ENCODE results near the gene NEURL1.
"Not testable (repeated sequence)": the region's sequence is repeated elsewhere in the genome, so short reads cannot be mapped to it uniquely, and the experiment has no call there.

The NEURL1 gene

DNA sequence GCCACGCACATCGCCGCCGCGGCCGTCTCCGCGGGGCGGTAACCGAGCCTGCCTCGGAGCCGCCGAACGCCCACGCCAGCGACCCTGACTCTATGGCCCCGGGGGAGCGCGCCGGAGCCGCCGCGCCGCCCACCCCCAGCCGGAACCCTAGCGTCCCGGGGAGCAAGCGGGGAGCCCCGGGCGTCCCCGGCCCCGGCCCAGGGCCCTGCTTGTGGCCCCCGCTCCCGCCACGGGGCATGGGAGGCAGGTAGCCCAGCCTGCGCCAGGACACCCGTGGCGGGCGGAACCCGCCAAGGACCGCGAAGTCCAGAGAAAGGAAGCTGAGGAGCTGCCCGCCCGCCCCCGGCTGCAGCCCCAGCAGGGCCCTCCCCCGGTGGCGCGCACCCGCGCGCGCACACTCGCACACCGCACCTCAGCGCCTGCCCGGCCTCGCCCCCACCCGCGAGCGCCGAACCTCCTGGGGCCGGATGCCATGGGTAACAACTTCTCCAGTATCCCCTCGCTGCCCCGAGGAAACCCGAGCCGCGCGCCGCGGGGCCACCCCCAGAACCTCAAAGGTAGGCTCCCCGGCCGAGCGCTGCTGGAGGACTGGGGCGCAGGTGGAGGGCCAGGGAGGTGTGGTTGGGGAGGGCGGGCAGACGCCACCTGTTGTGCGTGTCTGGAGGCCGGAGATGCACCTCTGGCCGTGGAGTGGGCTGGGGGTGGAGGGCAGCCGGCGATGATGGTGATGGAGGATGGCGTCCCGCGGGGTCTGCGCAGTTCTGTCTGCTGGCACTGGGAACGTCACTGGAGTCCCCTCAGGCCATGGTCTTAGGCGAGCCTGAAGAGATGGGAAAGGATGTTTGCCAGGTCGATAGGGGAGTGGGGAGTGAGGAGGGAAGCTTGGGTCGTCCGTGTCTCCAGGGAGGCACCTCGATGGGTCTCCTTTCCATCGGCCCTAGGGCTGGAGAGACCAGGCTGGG is 692 bp downstream of the NEURL1 start:
- DNase-seq (ENCODE audit: low read depth in 2 of 2) = no peak

DNA sequence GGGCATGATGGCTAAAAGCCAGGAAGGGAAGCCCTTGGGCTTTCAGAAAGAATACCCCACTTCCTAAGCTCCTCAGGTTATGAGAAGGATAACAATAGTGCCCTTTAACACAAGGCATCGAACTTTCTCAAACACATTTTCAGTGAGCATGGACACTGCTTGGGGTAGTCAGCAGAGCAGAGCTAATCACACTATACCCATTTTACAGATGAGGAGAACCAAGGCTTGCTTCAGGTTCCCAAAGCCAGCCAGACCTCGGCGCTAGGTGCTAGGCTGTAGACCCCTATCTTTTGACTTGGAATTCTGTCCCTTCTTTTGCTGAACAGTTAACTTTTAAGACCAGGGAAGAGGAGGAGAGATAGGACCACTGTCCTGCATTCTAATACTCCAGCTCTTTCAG is 1.8 kb downstream of the NEURL1 start:
- DNase-seq (ENCODE audit: low read depth in 2 of 2) = no peak

DNA sequence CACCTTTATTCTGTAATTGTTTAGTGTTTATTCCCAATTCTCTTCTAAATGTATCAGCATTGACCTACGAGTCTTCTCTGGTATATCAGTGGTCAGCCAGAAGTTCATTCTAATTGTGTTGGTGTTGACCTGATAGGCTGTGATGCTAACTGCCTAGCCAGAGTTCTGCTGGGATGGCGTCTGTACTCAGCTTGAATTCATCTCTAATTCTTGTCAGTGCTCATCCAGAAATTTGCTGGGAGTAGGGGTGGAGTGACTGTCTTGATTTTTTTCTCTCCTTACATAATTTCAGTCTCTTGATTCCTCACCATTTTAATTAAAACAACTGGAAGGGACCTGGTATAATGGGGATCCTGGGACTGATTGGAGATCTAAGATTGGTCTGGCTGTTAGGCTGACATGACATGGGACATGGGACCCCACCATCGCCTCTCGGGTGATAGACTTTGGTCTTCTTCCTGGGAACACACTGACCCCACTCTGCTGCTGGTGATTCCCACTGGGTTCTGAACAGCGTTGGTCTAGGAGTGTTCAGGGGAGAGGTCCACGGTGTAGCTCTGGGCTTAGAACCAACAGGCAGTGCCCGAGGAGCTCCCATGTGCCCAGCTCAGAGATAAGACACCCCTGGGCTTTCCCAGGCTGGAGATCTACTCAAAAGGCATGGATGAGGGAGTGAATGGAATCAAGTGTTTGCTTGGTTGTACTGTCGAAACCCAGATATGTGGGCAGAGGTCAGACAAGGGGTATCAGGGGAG is 3.8 kb downstream of the NEURL1 start:
- DNase-seq (ENCODE audit: low read depth in 2 of 2) = no peak

DNA sequence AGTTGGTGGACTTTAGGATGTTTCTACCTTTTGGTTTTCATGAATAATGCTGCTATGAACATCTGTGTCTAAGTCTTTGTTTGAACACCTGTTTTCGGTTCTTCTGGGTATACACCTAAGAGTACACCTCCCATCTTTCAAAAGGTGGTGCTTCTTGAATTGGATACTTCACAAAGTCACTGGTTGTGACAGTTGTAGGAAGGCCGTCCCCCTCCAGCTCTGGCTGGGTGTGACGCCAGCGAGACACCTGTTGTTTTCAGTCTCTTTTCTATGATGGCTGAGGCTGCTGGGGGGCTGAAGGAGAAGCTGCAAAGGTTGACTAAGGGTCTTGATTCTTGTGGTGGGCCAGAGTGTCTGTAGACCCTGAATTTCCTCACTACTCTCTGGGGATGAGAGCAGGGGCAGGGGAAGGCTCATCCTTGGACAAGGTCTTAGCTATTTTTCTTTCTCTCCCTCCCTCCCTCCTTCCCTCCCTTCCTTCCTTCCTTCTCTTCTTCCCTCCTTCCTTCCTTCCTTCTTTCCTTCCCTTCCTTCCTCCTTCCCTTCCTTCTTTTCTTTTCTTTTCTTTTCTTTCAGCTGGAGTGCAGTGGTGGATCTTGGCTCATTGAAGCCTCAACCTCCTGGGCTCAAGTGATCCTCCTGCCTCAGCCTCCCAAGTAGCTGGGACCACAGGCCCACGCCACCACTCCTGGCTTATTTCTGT is 5.6 kb downstream of the NEURL1 start:
- DNase-seq (ENCODE audit: low read depth in 2 of 2) = no peak

DNA sequence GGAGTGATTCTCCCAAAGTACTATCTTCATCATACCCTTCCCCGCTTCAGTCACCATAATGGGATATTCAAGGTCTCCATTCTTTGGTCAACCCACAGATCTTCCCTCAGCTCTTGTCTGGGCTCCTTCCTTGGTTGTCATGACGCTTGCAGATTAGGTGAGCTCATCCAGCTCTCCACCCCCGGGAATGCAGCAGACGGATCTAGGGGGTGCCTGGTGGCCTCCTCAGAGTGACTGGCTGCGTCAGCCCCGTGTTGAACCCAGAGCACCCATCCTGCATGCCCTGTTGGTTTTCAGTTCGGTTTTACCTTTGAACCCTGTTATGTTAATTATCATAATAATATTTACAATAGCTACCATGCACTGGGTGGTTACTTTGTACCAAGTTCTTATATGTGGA is 6.4 kb downstream of the NEURL1 start:
- no peak for DNase-seq (ENCODE audit: low read depth in 2 of 2)

DNA sequence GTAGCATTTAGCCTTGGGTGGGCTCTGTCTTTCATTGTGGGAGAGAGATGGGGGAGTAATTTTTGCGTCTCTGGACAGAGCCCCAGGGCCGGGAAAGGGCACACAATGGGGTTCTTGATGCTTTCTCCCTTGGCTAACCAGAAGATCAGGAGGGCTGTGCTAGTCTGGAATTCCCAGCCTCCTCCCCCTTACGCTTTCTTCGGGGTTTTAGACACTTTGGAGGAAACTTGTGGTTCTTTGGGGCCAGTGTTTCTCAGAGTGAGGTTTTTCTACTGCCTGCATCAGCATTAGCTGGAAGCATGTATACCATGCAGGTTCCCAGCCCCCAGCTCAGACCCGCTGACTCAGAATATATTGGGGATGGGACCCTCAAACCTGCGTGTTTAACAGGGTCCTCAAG is 7.0 kb downstream of the NEURL1 start:
- DNase-seq (ENCODE audit: low read depth in 2 of 2) = no peak

DNA sequence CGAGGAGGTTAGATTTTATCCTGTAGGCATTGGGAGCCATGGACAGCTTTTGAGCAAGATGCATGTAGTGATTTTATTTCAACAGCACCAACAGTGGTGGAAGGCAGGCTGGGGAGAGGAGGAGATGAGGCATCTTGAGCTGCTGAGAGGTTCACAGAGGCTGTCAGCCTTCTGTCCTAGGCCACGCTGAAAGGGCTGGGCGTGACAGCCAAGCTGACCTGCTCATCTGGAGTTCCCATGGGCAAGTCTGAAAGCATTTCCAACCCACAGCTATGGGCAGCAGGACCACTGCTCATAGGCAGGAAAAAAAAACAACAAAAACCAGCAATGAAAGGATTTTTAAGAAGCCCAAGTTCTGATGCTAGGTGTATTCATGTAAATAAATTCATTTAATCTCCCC is 7.7 kb downstream of the NEURL1 start:
- DNase-seq (ENCODE audit: low read depth in 2 of 2) = no peak

DNA sequence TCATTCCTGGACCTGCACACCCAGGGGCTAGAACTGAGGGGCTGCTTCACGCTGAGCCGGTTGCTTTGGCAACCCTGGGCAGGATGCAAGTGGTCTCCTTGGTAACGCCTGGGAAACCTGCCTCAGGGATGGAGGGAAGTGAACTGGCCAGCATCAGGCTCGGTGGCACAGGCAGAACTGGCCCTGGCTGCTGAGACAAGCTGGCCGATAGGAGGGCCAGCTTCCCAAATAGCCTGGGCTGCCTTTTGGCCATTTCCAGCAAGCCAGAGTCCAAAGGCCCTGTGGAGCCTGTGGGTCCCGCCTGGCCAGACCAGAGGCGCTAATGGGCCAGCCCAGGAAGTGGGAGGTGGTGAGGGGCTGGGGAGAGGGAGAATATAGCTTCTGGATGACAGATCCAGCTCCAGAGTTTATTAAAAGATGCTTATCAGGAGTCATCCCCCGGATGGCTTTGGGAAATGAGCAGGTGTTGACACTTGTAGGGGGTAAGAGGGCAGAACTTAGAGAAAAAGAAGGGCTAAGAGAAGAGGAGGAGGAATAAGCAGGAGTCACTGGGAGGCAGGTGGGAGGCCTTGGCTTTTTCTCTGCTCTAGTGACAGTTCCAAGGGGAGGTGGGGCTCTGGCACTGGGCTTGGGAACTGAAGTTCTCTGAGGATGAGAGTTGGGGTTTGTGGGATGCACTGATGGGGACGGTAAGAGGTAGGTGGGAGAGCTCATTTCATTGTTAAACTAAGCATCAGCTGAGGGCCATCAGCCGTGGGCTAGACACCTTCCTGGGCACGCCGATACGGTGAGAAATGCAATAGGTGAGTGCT is 9.6 kb downstream of the NEURL1 start:
- no peak for DNase-seq (ENCODE audit: low read depth in 2 of 2)

DNA sequence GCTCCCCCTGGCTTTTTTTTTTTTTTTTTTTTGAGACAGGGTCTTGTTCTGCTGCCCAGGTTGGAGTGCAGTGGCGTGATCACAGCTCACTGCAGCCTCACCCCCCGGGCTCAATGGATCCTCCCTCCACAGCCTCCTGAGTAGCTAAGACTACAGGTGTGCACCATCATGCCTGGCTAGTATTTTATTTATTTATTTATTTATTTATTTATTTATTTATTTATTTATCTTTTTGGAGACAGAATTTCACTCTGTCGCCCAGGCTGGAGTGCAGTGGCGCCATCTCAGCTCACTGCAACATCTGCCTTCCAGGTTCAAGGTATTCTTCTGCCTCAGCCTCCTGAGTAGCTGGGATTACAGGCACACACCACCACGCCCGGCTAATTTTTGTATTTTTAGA is 10.3 kb downstream of the NEURL1 start:
- not testable (repeated sequence) for DNase-seq (ENCODE audit: low read depth in 2 of 2)

DNA sequence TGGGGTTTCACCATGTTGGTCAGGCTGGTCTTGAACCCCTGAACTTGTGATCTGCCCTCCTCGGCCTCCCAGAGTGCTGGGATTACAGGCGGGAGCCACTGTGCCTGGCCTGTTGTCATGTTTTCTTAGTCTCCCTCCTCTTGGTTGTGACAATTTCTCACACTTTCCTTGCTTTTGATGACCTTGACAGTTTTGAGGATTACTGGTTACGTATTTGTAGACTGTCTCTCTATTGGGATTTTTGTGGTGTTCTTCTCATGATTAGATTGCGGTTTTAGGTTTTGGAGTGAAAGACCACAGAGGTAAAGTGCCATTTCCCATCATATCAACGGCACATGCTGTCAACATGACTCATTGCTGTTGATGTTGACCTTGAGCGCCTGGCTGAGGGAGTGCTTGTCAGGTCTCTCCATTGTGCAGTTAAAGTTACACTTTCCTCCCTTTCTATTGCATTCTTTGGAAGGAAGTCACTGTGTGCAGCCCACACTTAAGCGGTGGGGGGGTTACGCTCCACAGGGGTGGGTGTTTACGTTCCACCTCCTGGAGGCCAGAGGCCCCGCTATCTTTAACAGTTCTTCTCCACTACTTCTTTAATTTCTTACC is 10.8 kb downstream of the NEURL1 start:
- DNase-seq (ENCODE audit: low read depth in 2 of 2) = no peak

DNA sequence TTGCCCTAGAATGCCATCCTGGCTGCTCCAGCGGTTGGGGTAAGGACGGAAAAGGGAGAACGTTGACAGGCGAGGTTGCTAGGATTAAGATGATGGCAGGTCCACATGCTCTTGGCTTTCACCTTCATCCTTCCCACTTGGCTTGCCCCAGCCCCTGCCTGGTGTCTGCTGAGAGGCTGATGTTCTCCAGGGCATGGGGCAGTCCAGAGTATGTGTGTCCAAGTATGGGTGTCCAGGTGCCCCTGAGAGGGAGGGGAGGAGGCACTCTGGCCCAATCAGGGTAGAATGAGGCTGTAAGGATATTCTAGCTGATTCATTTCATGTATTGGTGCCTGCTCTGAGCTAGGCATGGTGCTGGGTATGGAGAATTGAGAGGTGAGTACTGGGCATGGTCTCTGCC is 12.6 kb downstream of the NEURL1 start:
- DNase-seq (ENCODE audit: low read depth in 2 of 2) = no peak

DNA sequence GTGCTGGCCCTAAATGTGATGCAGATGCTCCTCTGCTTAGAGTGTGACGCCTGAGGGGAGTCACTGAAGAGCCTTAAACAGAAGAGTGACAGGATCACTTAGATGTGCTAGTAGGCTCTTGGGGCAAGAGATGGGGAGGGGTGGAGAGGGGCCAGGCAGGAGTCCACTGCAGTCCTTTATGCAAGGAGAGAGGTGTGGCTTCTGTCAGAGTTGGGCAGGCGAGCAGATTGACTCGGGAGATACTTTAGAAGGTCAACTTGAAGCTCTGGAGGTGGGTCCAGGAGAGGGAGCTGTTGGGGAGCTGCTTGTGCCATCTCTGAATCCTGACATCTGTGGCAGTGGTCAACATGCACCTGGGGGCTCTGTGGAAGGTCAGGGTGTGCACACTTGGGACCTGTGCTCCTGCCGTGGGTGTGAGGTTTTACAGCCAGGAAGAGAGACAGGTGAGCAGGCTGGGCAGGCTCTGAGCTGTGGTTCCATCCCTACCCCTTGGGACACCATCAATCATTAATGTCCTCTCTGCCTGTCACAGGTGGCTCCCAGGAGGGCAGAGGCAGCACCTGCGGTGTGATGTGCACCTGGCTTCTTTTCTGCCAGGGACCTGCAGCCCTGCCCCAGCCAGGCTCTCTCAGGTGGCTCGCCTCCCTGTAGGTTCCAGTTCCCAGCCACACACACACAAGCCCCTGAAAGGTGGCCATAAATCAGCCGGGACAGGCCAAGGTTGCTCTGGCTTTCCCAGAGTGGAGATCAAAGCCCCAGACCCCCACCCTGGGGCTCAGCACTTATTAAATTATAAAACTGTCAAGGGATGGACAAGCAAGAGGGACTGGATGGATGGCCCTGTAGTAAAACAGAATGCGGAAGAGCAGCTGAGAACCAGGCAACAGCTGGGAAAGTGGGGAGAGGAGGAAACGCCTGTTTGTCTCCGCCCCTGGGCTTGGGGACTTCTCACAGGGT is 14.0 kb downstream of the NEURL1 start:
- no peak for DNase-seq (ENCODE audit: low read depth in 2 of 2)

DNA sequence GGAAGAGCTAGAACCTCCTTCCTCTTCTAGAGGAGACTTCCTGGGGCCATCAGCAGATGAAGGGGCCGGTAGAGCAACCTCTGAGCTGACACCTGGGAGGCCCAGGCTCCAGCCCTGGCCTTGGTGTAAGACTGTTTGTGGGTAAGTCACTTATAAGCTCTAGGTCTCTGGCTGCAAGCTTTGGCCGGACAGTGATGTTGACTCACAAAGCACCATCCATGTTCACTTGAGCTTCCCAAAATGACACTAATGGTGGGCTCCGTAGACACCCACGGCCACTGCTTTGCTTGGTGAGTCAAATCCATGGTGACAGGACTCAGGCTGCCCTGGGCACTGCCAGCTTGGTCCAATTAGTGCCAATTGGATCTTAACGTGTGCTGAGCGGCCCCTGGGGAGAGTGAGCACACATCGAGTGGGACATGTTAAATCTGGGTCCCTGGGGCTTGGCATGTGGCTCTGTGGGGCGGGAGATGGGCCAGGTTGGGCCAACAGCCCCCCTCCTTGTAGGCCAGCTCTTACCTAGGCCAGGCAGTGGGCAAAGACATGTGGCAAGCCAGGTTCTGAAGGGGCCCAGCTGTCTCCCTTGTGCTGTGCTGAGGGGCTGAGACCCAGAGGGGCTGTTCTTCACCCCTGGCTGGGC is 16.7 kb downstream of the NEURL1 start:
- no peak for DNase-seq (ENCODE audit: low read depth in 2 of 2)

DNA sequence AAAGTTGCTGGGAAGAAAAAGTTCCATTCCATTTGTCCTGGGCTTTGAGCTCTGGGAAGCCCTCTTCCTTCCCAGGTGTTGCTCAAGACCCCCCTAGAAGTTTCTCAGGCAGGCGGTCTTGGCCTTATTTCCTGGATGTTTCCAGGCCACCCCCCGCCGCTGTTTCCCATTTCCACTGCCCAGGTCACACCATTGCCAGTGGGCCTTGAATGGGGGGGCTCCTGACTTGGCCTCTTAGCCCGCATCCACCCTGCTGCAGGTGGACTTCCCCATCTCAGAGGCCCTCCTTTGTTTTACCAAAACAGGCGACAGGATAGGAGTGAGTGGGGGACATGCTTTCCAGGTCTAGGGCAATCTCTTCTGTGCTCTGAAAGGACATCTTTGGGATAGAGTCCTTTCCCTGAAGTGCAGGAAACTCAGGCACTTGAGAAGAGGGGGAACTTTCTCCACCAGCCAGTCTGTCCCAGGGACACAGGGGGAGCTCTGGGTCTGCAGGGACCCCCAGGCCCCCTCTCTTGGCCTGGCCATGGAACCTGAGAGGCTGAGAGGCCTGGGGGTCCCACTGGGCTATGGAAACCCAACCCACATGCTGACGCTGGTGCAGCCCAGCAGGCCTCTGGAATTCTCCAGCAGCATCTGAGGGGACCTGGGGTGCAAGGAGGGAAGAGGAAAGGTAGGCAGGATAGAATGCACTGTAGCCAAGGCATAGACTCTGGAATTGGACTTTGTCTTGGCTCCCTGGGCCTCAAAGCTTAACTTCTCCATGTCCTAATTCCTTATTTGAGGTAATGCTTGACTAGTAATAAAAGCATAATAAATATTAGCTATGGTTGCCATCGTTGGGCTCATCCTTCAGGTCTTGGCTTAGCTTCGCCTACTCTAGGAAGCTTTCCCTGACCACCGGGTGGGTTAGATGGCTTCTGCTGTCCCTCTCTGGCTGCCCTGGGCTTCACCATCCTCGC is 17.6 kb downstream of the NEURL1 start:
- DNase-seq (ENCODE audit: low read depth in 2 of 2) = no peak

DNA sequence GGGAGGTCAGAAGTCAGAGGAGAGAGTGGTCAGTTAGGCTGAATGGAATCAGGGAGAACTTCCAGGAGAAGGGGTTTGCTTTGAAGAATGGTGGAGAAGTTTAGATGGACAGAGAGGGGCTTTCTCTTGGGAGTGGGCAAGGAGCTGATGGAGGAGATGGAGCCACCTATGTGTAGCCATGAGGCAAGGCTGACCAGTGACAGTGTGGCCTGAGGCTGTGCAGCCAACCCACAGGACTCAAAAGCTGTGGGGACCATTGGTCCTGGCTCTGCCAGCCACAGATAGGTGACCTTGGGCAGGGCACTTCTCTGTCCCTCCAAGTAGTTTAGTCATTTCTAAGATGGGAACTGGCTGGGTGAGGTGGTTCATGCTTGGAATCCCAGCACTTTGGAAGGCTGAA is 18.7 kb downstream of the NEURL1 start:
- DNase-seq (ENCODE audit: low read depth in 2 of 2) = no peak

DNA sequence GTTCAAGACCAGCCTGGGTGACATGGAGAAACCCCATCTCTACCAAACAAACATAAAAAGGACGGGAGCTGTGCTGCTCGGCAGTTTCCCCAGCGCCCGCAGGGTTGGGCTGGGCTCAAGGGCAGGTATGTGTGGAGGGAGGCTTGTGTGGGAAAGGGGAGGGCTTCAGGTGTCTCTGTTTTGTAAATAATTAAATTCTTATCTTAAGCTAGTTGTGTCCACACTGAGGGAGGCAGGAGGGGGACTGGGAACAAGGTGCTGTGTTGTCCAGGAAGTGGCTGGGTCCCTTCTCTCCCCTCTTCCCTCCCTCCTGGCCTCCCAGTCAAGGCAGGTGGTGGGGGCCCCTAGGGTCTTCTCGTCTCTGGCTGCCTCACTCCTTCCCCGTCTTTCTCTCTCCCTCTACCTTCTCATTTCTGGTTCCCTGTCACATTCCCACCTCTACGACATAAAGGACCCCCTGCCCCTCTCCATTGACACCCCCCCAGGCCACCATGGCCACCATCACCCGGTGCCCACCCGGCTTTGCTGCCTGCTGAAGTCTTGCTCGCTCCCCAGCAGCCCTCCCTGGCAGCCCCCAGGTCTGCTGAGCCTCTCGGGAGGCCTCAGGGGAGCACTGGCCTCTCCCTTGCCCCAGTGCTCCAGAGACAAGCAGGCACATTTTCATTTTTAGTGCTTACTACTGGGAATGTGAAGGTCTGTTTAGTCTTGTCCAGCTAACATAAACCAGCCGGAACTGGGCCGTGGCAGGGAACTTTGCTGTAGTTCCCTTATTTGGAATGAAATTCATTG is 19.3 kb downstream of the NEURL1 start:
- DNase-seq (ENCODE audit: low read depth in 2 of 2) = no peak

DNA sequence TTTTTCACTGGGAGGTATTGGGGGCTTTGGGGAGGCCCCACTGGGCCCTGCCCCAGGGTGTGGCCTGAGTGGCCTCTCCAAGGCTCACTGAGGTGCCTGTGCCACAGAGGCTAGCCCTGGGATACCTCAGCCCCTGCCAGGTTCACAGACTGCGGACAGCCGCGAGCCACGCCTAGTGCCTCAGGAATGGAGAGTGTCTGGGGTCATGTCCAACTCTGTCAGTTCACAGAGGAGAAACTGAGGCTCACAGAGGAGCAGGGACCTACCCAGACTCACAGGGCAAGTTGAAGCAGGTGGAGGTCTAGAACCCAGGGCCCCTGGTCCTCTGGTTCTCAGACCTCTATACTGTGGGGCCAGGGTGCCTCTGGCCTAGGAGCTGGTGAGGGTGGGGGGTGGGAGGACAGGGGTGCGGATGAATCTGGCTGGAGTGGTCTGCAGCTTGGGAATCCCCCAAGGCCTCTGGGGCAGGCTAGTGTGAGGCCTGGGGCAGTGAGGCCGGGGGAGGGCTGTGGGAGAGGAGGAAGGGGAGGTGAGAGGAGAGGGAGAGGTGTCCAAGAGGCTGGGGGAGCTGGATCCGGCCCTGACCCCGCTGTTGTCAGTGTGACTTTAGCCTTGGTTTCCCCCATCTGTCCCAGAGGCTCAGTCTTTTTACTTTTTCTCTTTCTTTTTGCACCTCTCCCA is 20.0 kb downstream of the NEURL1 start:
- no peak for DNase-seq (ENCODE audit: low read depth in 2 of 2)

Data from activated CD4-positive, alpha-beta T cell treated with anti-CD3 and anti-CD28 coated beads for 24 hours (primary cell).